GM18951 (cell line): ENCODE measurements around the gene FAM13C.

Experiments used
- POLR2A ChIP-seq: IDR thresholded peaks from 4 replicates; pipeline ENCODE4 v1.6.1; 2011; ENCODE audit warnings: mild to moderate bottlenecking; ENCODE audit not compliant: insufficient read length, insufficient read depth; ENCODE audit errors: extremely low read depth
- in situ Hi-C: fragments of 300-500 bp; cut with MboI; formaldehyde crosslinking; loops from one replicate; pipeline ENCODE4 v1.12.0; 2022; ENCODE audit warnings: low sequenced_read_pairs, mixed read lengths, inconsistent platforms; ENCODE audit not compliant: unreplicated experiment

The FAM13C gene

GRCh38 chr10:59342000-59342399 lies 20.3 kb downstream of the FAM13C start:
- no peak for TF ChIP-seq POLR2A
- in situ Hi-C loops: no loop called here

- TF ChIP-seq POLR2A: no peak
- in situ Hi-C loops: no loop called here
Measured at GRCh38 chr10:59340285-59340684, 22.1 kb downstream of the FAM13C start.

- in situ Hi-C loops: no loop called here
- TF ChIP-seq POLR2A: no peak
Measured at GRCh38 chr10:59339351-59339750, 23.0 kb downstream of the FAM13C start.

GRCh38 chr10:59337201-59337652 lies 25.1 kb downstream of the FAM13C start:
- TF ChIP-seq POLR2A: no peak
- in situ Hi-C loops: no loop called here

- no peak for TF ChIP-seq POLR2A
- in situ Hi-C loops: no loop called here
Measured at GRCh38 chr10:59336632-59337031, 25.7 kb downstream of the FAM13C start.

- in situ Hi-C loops: no loop called here
- TF ChIP-seq POLR2A: no peak
Measured at GRCh38 chr10:59335497-59335896, 26.9 kb downstream of the FAM13C start.

- in situ Hi-C loops: no loop called here
- TF ChIP-seq POLR2A: no peak
Measured at GRCh38 chr10:59333701-59334100, 28.6 kb downstream of the FAM13C start.

- no peak for TF ChIP-seq POLR2A
- in situ Hi-C loops: no loop called here
Measured at GRCh38 chr10:59332581-59332980, 29.8 kb downstream of the FAM13C start.

- TF ChIP-seq POLR2A: no peak
- in situ Hi-C loops: no loop called here
Measured at GRCh38 chr10:59331661-59332060, 30.7 kb downstream of the FAM13C start.

- in situ Hi-C loops: no loop called here
- TF ChIP-seq POLR2A: no peak
Measured at GRCh38 chr10:59325116-59325515, 37.2 kb downstream of the FAM13C start.

- TF ChIP-seq POLR2A: no peak
- in situ Hi-C loops: no loop called here
Measured at GRCh38 chr10:59324597-59324996, 37.8 kb downstream of the FAM13C start.

- no peak for TF ChIP-seq POLR2A
- in situ Hi-C loops: no loop called here
Measured at GRCh38 chr10:59323831-59324401, 38.4 kb downstream of the FAM13C start.

- TF ChIP-seq POLR2A: no peak
- in situ Hi-C loops: no loop called here
Measured at GRCh38 chr10:59323036-59323459, 39.3 kb downstream of the FAM13C start.

- in situ Hi-C loops: no loop called here
- no peak for TF ChIP-seq POLR2A
Measured at GRCh38 chr10:59322131-59322530, 40.2 kb downstream of the FAM13C start.

- no peak for TF ChIP-seq POLR2A
- in situ Hi-C loops: no loop called here
Measured at GRCh38 chr10:59320355-59320754, 42.0 kb downstream of the FAM13C start.
